Measurements from ENCODE around the gene OLA1.

- no peak for TF ChIP-seq POLR2A (IDR thresholded peaks at IDR 0.05)
- no peak for TF ChIP-seq CTCF (IDR thresholded peaks at IDR 0.05)
Observed at GRCh38 chr2:174049895-174050294, 198.4 kb downstream of the OLA1 start.

Data from breast epithelium (tissue), 3 donors.